PC-9 (cell line): Measurements from ENCODE around the gene IRF4. TPM values are rescaled to one million over a fixed set of nuclear protein-coding genes. Genes with fewer than 3 reads are reported as not detected.

Experiments used
- BruUV-seq: library from RNA; stranded (reverse); fragments of 400-500 nt; replicated peaks from 2 replicates; lab custom pipeline; 2021; lab: Mats Ljungman, UMichigan
- CTCF ChIA-PET: fragments of 300-600 bp; sonication (Branson Sonifier 250); formaldehyde crosslinking; loops from one replicate; lab custom pipeline; 2022; ENCODE audit warnings: antibody characterized with exemption; lab: Charles Lee
- POLR2A ChIA-PET: fragments of 300-600 bp; sonication (Branson Sonifier 250); formaldehyde crosslinking; loops from one replicate; lab custom pipeline; 2022; ENCODE audit warnings: antibody characterized with exemption; ENCODE audit not compliant: unreplicated experiment; lab: Charles Lee
- DNase-seq, 2 experiments: peaks; one replicate each; pipeline versions ENCODE4 v3.0.0 to v3.0.0-alpha.2; 2015 to 2022; ENCODE audit warnings: mixed read lengths in 1 of 2
- H2AFZ ChIP-seq: fragments of 200-600 bp; sonication (generic); 2 replicates; pipeline ENCODE4 v1.8.1; 2017; ENCODE audit warnings: antibody characterized with exemption
- H3F3A ChIP-seq: fragments of 200-600 bp; sonication (generic); 2 replicates; pipeline ENCODE4 v1.8.1; 2017; ENCODE audit warnings: antibody characterized with exemption, mild to moderate bottlenecking, low read depth; ENCODE audit not compliant: insufficient read depth
- H3K27ac ChIP-seq: fragments of 200-600 bp; sonication (generic); 2 replicates; pipeline ENCODE4 v1.6.1; 2016; ENCODE audit warnings: mixed run types
- H3K27me3 ChIP-seq: fragments of 200-600 bp; sonication (generic); 2 replicates; pipeline ENCODE4 v1.6.1; 2016; ENCODE audit warnings: low read depth, mixed run types; ENCODE audit not compliant: insufficient read depth
- H3K36me3 ChIP-seq: fragments of 200-600 bp; sonication (generic); 2 replicates; pipeline ENCODE4 v1.6.1; 2016; ENCODE audit warnings: low read depth, mixed run types
- H3K4me1 ChIP-seq: fragments of 200-600 bp; sonication (generic); replicated peaks from 2 replicates; pipeline ENCODE4 v1.6.1; 2016; ENCODE audit warnings: mixed run types; ENCODE audit not compliant: insufficient read depth
- H3K4me2 ChIP-seq: fragments of 200-600 bp; sonication (generic); 2 replicates; pipeline ENCODE4 v1.6.1; 2017; ENCODE audit warnings: mixed run types
- H3K4me3 ChIP-seq: fragments of 200-600 bp; sonication (generic); 2 replicates; pipeline ENCODE4 v1.6.1; 2016; ENCODE audit warnings: mixed run types
- H3K79me2 ChIP-seq: fragments of 200-600 bp; sonication (generic); 2 replicates; pipeline ENCODE4 v1.6.1; 2017; ENCODE audit warnings: low read depth, mixed run types
- H3K9me2 ChIP-seq: fragments of 200-600 bp; sonication (generic); 2 replicates; pipeline ENCODE4 v1.8.1; 2017; ENCODE audit warnings: mild to moderate bottlenecking; ENCODE audit not compliant: insufficient read depth
- H3K9me3 ChIP-seq: fragments of 200-600 bp; sonication (generic); 2 replicates; pipeline ENCODE4 v1.8.1; 2016; ENCODE audit warnings: low read depth; ENCODE audit not compliant: insufficient read depth
- H4K20me1 ChIP-seq: fragments of 200-600 bp; sonication (generic); 2 replicates; pipeline ENCODE4 v1.8.1; 2017; ENCODE audit not compliant: insufficient read depth
- CTCF ChIP-seq: fragments of 200-600 bp; sonication (generic); conservative IDR thresholded peaks from 2 replicates; pipeline ENCODE4 v1.6.1; 2017; ENCODE audit warnings: mixed run types, antibody characterized with exemption, mild to moderate bottlenecking, moderate library complexity
- EZH2 ChIP-seq: fragments of 200-600 bp; sonication (generic); IDR thresholded peaks from 2 replicates; pipeline ENCODE4 v1.8.0; 2017; ENCODE audit warnings: antibody characterized with exemption, low read depth
- intact Hi-C: fragments of 100-400 bp; cut with micrococcal nuclease; formaldehyde crosslinking; loops from one replicate; pipeline ENCODE4 v1.10.0; 2022; ENCODE audit not compliant: unreplicated experiment
- total RNA-seq: library from RNA; stranded (reverse); gene quantifications from 2 replicates; pipeline ENCODE4 v1.2.3, GENCODE V29; 2021

IRF4 gene
- total RNA-seq, 1 experiment from 2014 or later, result not detected

GRCh38 chr6:358847-359246 lies 32.7 kb upstream of the IRF4 start:
- Histone ChIP-seq H3K36me3 (no peaks in the 10 kb centered on the region), H3K79me2 (no peaks in the 10 kb centered on the region), H3F3A (no peaks in the 10 kb centered on the region), H3K4me1 (no peaks in the 10 kb centered on the region), H3K9me3 (no peaks in the 10 kb centered on the region), H3K27me3 (peaks cover 98% of the 10 kb centered on the region), H3K4me2 (no peak overlapping the region), H3K9me2 (no peaks in the 10 kb centered on the region), H4K20me1 (no peaks in the 10 kb centered on the region), H3K4me3 (no peak overlapping the region), H2AFZ (no peak overlapping the region), H3K27ac (no peak overlapping the region)
- intact Hi-C loops, result no loop called here
- ChIA-PET CTCF (no interaction called here), POLR2A (no interaction called here)
- no TSS peak for BruUV-seq
- no peak for DNase-seq
- TF ChIP-seq CTCF, result no peak
- TF ChIP-seq EZH2, result no peak

- Histone ChIP-seq H3K27ac (no peak overlapping the region), H3K36me3 (no peaks in the 10 kb centered on the region), H3F3A (no peaks in the 10 kb centered on the region), H3K79me2 (no peaks in the 10 kb centered on the region), H3K9me2 (no peaks in the 10 kb centered on the region), H3K4me3 (no peak overlapping the region), H3K9me3 (peaks cover 6% of the 10 kb centered on the region; the same call in 1 of the 2 replicates), H2AFZ (no peak overlapping the region), H3K4me2 (no peak overlapping the region), H4K20me1 (no peaks in the 10 kb centered on the region), H3K27me3 (peaks cover 98% of the 10 kb centered on the region), H3K4me1 (no peaks in the 10 kb centered on the region)
- no peak for DNase-seq
- ChIA-PET CTCF (no interaction called here), POLR2A (no interaction called here)
- no TSS peak for BruUV-seq
- TF ChIP-seq CTCF (no peak), EZH2 (no peak)
- intact Hi-C loops, result no loop called here
These were observed 32.1 kb upstream of the IRF4 start for GRCh38 chr6:359261-360035.

GRCh38 chr6:360349-360748 lies 31.2 kb upstream of the IRF4 start:
- Histone ChIP-seq H3K27me3 (peaks cover 98% of the 10 kb centered on the region), H3K4me2 (no peak overlapping the region), H3F3A (no peaks in the 10 kb centered on the region), H3K27ac (no peak overlapping the region), H3K4me3 (no peak overlapping the region), H3K4me1 (no peaks in the 10 kb centered on the region), H4K20me1 (no peaks in the 10 kb centered on the region), H3K9me3 (peaks cover 6% of the 10 kb centered on the region; the same call in 1 of the 2 replicates), H3K36me3 (no peaks in the 10 kb centered on the region), H2AFZ (no peak overlapping the region), H3K9me2 (no peaks in the 10 kb centered on the region), H3K79me2 (no peaks in the 10 kb centered on the region)
- intact Hi-C loops, result no loop called here
- POLR2A ChIA-PET, result no interaction called here
- CTCF ChIA-PET, result no interaction called here
- no TSS peak for BruUV-seq
- DNase-seq, result no peak
- TF ChIP-seq CTCF, result no peak
- no peak for TF ChIP-seq EZH2
